Esophagus squamous epithelium (tissue), 5 donors: ENCODE data around the gene NAT16. TPM values are rescaled to one million over a fixed set of nuclear protein-coding genes. Genes with fewer than 3 reads are reported as not detected.
"Not testable (repeated sequence)": the region's sequence is repeated elsewhere in the genome, so short reads cannot be mapped to it uniquely, and the experiment has no call there.

ENCODE experiments used
- DNase-seq: peaks from one replicate; lab custom pipeline; 2025; lab: John Stamatoyannopoulos, UW
- H3K27ac ChIP-seq, 4 donors: fragments of 200-600 bp; sonication (generic); one replicate each; pipeline ENCODE4 v1.5.1; 2016 to 2019; ENCODE audit warnings: mild to moderate bottlenecking in 1 of 4
- H3K27me3 ChIP-seq, 4 donors: fragments of 200-600 bp; sonication (generic); 1 replicate in 3 of 4; 2 replicates in 1 of 4; pipeline versions ENCODE4 v1.5.1 to v1.6.0; 2017 to 2021; ENCODE audit warnings: antibody characterized with exemption in 1 of 4
- H3K36me3 ChIP-seq, 3 donors: fragments of 200-600 bp; sonication (generic); one replicate each; pipeline ENCODE4 v1.5.1; 2016 to 2019
- H3K4me1 ChIP-seq, 3 donors: fragments of 200-600 bp; sonication (generic); one replicate each; pipeline ENCODE4 v1.5.1; 2017 to 2019
- H3K4me3 ChIP-seq, 4 donors: fragments of 200-600 bp; sonication (generic); 1 replicate in 3 of 4; 2 replicates in 1 of 4; pipeline ENCODE4 v1.5.1; 2016 to 2019; ENCODE audit warnings: mild to moderate bottlenecking in 2 of 4, moderate library complexity in 1 of 4
- H3K9me3 ChIP-seq, 3 donors: fragments of 200-600 bp; sonication (generic); one replicate each; pipeline ENCODE4 v1.5.1; 2016 to 2019
- CTCF ChIP-seq, 6 experiments: fragments of 450-650 bp in 4 of 6; fragments of 200-600 bp in 2 of 6; sonication (generic) in 2 of 6; IDR thresholded peaks; one replicate each; pipeline ENCODE4 v1.5.1; 2016 to 2019; ENCODE audit warnings: antibody characterized with exemption in 6 of 6, mild to moderate bottlenecking in 4 of 6, moderate library complexity in 4 of 6
- POLR2A ChIP-seq, 4 donors: fragments of 450-650 bp; IDR thresholded peaks; one replicate each; pipeline ENCODE4 v1.6.1; 2017; ENCODE audit warnings: antibody characterized with exemption in 4 of 4, mild to moderate bottlenecking in 4 of 4, moderate library complexity in 3 of 4
- WGBS, 2 donors: methylation state at CpG; one replicate each; pipeline ENCODE4 v1.1.5; 2018; 5-methylcytosine and 5-hydroxymethylcytosine counted together
- intact Hi-C: fragments of 100-400 bp; cut with DNase I; formaldehyde crosslinking; loops from one replicate; pipeline ENCODE4 v1.15.0; 2022
- total RNA-seq, 4 donors: library from RNA; depleted of rRNA; stranded (reverse); fragments of >200 nt; gene quantifications; one replicate each; pipeline ENCODE4 v1.1.0, GENCODE V29; 2016
- donor health status: DM: yes; HTN: yes; CAD: no.

The NAT16 gene
- total RNA-seq, 4 donors from 2014 or later = not detected

- H3K9me3 ChIP-seq = no peaks in the 10 kb centered on the region
- TF ChIP-seq CTCF (IDR thresholded peaks at IDR 0.05) (peak; percentile 58 to 81 (median 68)), POLR2A (IDR thresholded peaks at IDR 0.05) (no peak)
- peaks cover 0 to 18% (median 0%) of the 10 kb centered on the region in 3 donors for H3K36me3 ChIP-seq
- intact Hi-C loops = no loop called here
- peak overlapping the region; percentile 35 to 78 (median 74) for H3K27ac ChIP-seq
- H3K4me3 ChIP-seq = peak overlapping the region in 2 of 4 donors; percentile 13 to 55
- peak; percentile 20 for DNase-seq
- H3K4me1 ChIP-seq = peaks cover 0 to 36% (median 14%) of the 10 kb centered on the region in 3 donors
- 4% methylated on average over 10 to 11 of the region's 16 CpGs for WGBS, 2 donors
- H3K27me3 ChIP-seq = no peaks in the 10 kb centered on the region
Measured at GRCh38 chr7:101138213-101138870, 41.8 kb downstream of the NAT16 start.

- Histone ChIP-seq H3K27ac (peak overlapping the region; percentile 35 to 78 (median 74)), H3K4me1 (peaks cover 0 to 36% (median 14%) of the 10 kb centered on the region in 3 donors), H3K9me3 (no peaks in the 10 kb centered on the region), H3K4me3 (peak overlapping the region in 1 of 4 donors; percentile 55), H3K27me3 (no peaks in the 10 kb centered on the region), H3K36me3 (peaks cover 0 to 18% (median 0%) of the 10 kb centered on the region in 3 donors)
- TF ChIP-seq POLR2A (IDR thresholded peaks at IDR 0.05) (no peak), CTCF (IDR thresholded peaks at IDR 0.05) (no peak)
- intact Hi-C loops = no loop called here
- DNase-seq = no peak
- 80 to 90% methylated on average over 6 to 9 of the region's 9 CpGs for WGBS, 2 donors
Measured at GRCh38 chr7:101137651-101138212, 42.4 kb downstream of the NAT16 start.

- Histone ChIP-seq H3K36me3 (peaks cover 0 to 35% (median 0%) of the 10 kb centered on the region in 3 donors), H3K27ac (no peak overlapping the region), H3K27me3 (no peaks in the 10 kb centered on the region), H3K9me3 (no peaks in the 10 kb centered on the region), H3K4me1 (peaks cover 0 to 20% (median 14%) of the 10 kb centered on the region in 3 donors), H3K4me3 (no peak overlapping the region)
- intact Hi-C loops = no loop called here
- TF ChIP-seq CTCF (IDR thresholded peaks at IDR 0.05) (no peak), POLR2A (IDR thresholded peaks at IDR 0.05) (no peak)
- WGBS, 2 donors = 59 to 63% methylated on average over 6 of the region's 6 CpGs
- no peak for DNase-seq
Measured at GRCh38 chr7:101134399-101134980, 45.6 kb downstream of the NAT16 start.

- Histone ChIP-seq H3K27ac (no peak overlapping the region), H3K4me1 (peaks cover 0 to 18% (median 9%) of the 10 kb centered on the region in 3 donors), H3K27me3 (no peaks in the 10 kb centered on the region), H3K9me3 (no peaks in the 10 kb centered on the region), H3K36me3 (peaks cover 0 to 35% (median 0%) of the 10 kb centered on the region in 3 donors), H3K4me3 (no peak overlapping the region)
- intact Hi-C loops = no loop called here
- 67 to 70% methylated on average over 14 of the region's 15 CpGs for WGBS, 2 donors
- DNase-seq = no peak
- no peak for TF ChIP-seq CTCF (IDR thresholded peaks at IDR 0.05)
- no peak for TF ChIP-seq POLR2A (IDR thresholded peaks at IDR 0.05)
Measured at GRCh38 chr7:101133621-101134398, 46.3 kb downstream of the NAT16 start.

- H3K9me3 ChIP-seq, intact Hi-C loops, H3K4me3 ChIP-seq, DNase-seq, H3K27ac ChIP-seq, H3K27me3 ChIP-seq: not testable (repeated sequence)
- Histone ChIP-seq H3K4me1 (peaks cover 0 to 15% (median 9%) of the 10 kb centered on the region in 3 donors), H3K36me3 (peaks cover 0 to 35% (median 0%) of the 10 kb centered on the region in 3 donors)
- 89 to 90% methylated on average over 15 to 18 of the region's 18 CpGs for WGBS, 2 donors
Measured at GRCh38 chr7:101132626-101133600, 47.2 kb downstream of the NAT16 start.
